Endothelial cell of umbilical vein (primary cell): ENCODE results near the gene UVRAG.

ENCODE experiments used
- CTCF ChIP-seq, 2 donors: IDR thresholded peaks; 1 replicate in 1 of 2; 2 replicates in 1 of 2; pipeline ENCODE4 v1.5.1; 2011; ENCODE audit warnings: low read length in 2 of 2, mild to moderate bottlenecking in 2 of 2, moderate library complexity in 2 of 2, control low read depth in 1 of 2, inconsistent platforms in 1 of 2, low read depth in 1 of 2; ENCODE audit not compliant: insufficient read depth in 1 of 2; ENCODE audit errors: extremely low read depth in 1 of 2
- EZH2 ChIP-seq: IDR thresholded peaks from 2 replicates; pipeline ENCODE4 v1.6.1; 2012; ENCODE audit warnings: borderline replicate concordance, low read depth, mild to moderate bottlenecking, moderate library complexity, low read length, inconsistent platforms; ENCODE audit not compliant: severe bottlenecking
- POLR2A ChIP-seq: IDR thresholded peaks from 2 replicates; pipeline ENCODE4 v1.6.1; 2012; ENCODE audit warnings: low read depth, mild to moderate bottlenecking, control low read depth, low read length

- TF ChIP-seq CTCF (IDR thresholded peaks at IDR 0.05; ENCODE audit: extremely low read depth in 1 of 2, insufficient read depth in 1 of 2, low read depth in 1 of 2, low read length in 2 of 2) (no peak), POLR2A (no peak), EZH2 (no peak)
Observed at GRCh38 chr11:76090821-76091220, 275.8 kb downstream of the UVRAG start.
